GM19467 (cell line): ENCODE data around the gene UMODL1.

Source experiments
- ATAC-seq: cut with Tn5 transposase; IDR thresholded peaks from one replicate; pipeline ENCODE4 v1.9.1; 2021; ENCODE audit warnings: mild to moderate bottlenecking, moderate library complexity; ENCODE audit not compliant: unreplicated experiment

UMODL1 gene

GRCh38 chr21:42182713-42183371 lies 111.7 kb downstream of the UMODL1 start:
- ATAC-seq, result no peak

- no peak for ATAC-seq
Measured at GRCh38 chr21:42183374-42184266, 112.5 kb downstream of the UMODL1 start.

GRCh38 chr21:42186591-42186990 lies 115.5 kb downstream of the UMODL1 start:
- no peak for ATAC-seq

- ATAC-seq, result peak; percentile 94
Measured at GRCh38 chr21:42187976-42188653, 117.0 kb downstream of the UMODL1 start.

GRCh38 chr21:42188663-42189062 lies 117.5 kb downstream of the UMODL1 start:
- no peak for ATAC-seq

GRCh38 chr21:42189431-42189830 lies 118.3 kb downstream of the UMODL1 start:
- ATAC-seq, result no peak

- ATAC-seq, result no peak
Measured at GRCh38 chr21:42189860-42190485, 118.9 kb downstream of the UMODL1 start.

- ATAC-seq, result no peak
Measured at GRCh38 chr21:42190486-42190863, 119.4 kb downstream of the UMODL1 start.

- no peak for ATAC-seq
Measured at GRCh38 chr21:42191064-42191463, 119.9 kb downstream of the UMODL1 start.

GRCh38 chr21:42191696-42192595 lies 120.8 kb downstream of the UMODL1 start:
- ATAC-seq, result no peak
